Parathyroid adenoma (tissue), 2 donors: Measurements from ENCODE around the gene TASP1.

Experiments used
- H2AFZ ChIP-seq: fragments of 300-600 bp; sonication (generic); one replicate; pipeline ENCODE4 v1.7.0; 2017; ENCODE audit warnings: antibody characterized with exemption, mild to moderate bottlenecking
- H3K27ac ChIP-seq: fragments of 300-600 bp; sonication (generic); one replicate; pipeline ENCODE4 v1.7.0; 2017
- H3K27me3 ChIP-seq: fragments of 300-600 bp; sonication (generic); one replicate; pipeline ENCODE4 v1.7.0; 2017; ENCODE audit warnings: low read length; ENCODE audit not compliant: control insufficient read depth, insufficient read depth
- H3K36me3 ChIP-seq: fragments of 300-600 bp; sonication (generic); one replicate; pipeline ENCODE4 v1.7.0; 2017; ENCODE audit warnings: low read length; ENCODE audit not compliant: control insufficient read depth, insufficient read depth
- H3K4me1 ChIP-seq: fragments of 300-600 bp; sonication (generic); one replicate; pipeline ENCODE4 v1.7.0; 2017; ENCODE audit warnings: control low read depth
- H3K4me2 ChIP-seq: fragments of 300-600 bp; sonication (generic); one replicate; pipeline ENCODE4 v1.7.0; 2017; ENCODE audit warnings: low read length
- H3K4me3 ChIP-seq: fragments of 300-600 bp; sonication (generic); one replicate; pipeline ENCODE4 v1.7.0; 2017; ENCODE audit warnings: low read depth, low read length
- H3K79me2 ChIP-seq: fragments of 300-600 bp; sonication (generic); one replicate; pipeline ENCODE4 v1.7.0; 2017; ENCODE audit warnings: control low read depth
- H3K9ac ChIP-seq: fragments of 300-600 bp; sonication (generic); one replicate; pipeline ENCODE4 v1.7.0; 2017; ENCODE audit warnings: mild to moderate bottlenecking
- H3K9me3 ChIP-seq: fragments of 300-600 bp; sonication (generic); one replicate; pipeline ENCODE4 v1.7.0; 2017; ENCODE audit warnings: low read length; ENCODE audit not compliant: control insufficient read depth
- CTCF ChIP-seq: fragments of 300-600 bp; sonication (generic); IDR thresholded peaks from one replicate; pipeline ENCODE4 v1.7.0; 2017; ENCODE audit warnings: antibody characterized with exemption, mild to moderate bottlenecking
- donor health status: primary hyperparathyroidism.

Gene TASP1

DNA sequence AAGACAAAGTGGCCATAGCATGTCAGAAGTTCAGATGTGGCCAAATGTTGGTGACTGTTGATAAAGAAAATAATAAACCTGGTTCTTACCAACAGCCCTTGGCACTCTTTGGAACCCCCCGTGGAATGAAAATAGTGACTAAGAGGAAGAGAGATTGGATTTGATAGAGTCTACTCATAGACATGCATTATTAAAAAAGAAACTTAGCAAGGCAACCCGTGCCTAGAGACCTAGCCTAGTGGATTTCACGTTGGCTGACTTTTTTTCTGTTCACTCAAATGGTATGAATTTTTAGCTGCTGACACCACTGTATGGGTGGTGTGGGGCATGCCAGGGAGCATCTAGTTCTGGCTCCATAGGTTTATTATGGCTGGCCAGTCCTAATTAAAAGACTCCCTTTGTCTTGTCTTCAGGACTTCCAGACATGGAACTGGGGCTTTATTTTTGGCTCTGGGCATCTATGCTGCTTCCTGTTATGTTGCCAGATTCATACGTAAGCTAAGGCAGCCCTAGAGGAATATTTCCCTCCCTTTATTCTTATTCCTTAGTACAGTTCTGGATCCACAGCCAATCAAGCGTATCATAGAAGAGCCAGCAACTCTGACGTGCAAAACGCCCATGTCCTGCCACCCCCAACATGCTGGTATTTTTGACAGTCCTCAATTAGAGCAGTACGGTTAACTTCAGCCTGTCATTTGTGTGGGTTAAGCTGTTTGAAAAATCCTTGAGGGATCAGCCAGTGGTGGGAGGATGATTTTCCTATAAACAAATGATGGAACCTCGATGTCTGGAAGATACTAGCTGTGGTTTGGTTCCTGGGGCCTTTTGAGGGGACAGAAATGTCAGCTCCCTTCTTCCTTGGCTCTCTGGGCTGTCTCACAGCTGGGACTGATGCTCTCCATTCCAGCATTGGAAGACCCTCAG is 290.2 kb downstream of the TASP1 start:
- no peak overlapping the region for H3K9ac ChIP-seq
- no peaks in the 10 kb centered on the region for H3K4me1 ChIP-seq
- H3K36me3 ChIP-seq: no peaks in the 10 kb centered on the region
- no peak for TF ChIP-seq CTCF
- H3K4me2 ChIP-seq: no peak overlapping the region
- H3K27ac ChIP-seq: no peak overlapping the region
- no peaks in the 10 kb centered on the region for H3K79me2 ChIP-seq
- no peak overlapping the region for H2AFZ ChIP-seq
- no peaks in the 10 kb centered on the region for H3K27me3 ChIP-seq
- H3K4me3 ChIP-seq: no peak overlapping the region
- H3K9me3 ChIP-seq: no peaks in the 10 kb centered on the region

DNA sequence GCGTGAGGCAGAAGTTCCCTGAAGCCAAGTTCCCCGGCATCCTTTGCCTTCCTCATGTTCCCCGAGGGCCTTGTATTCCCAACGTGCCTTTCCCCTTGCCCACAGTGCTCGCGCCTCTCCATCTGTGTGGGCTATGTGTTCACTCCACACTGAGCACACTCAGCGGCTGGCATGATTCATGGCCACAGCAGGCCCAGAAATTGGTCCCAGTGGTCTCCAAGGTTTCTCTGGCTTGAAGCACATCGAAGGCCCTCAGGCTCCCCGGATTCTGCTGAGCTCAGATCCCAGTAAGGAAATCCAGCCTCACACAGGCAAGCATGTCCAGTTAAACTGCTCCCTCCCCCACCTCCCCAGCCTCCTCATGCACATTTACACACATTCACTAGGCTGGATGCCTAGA is 294.1 kb downstream of the TASP1 start:
- Histone ChIP-seq H3K27ac (no peak overlapping the region), H3K9me3 (no peaks in the 10 kb centered on the region), H3K9ac (no peak overlapping the region), H2AFZ (no peak overlapping the region), H3K36me3 (no peaks in the 10 kb centered on the region), H3K4me3 (no peak overlapping the region), H3K27me3 (no peaks in the 10 kb centered on the region), H3K4me1 (no peaks in the 10 kb centered on the region), H3K79me2 (no peaks in the 10 kb centered on the region), H3K4me2 (no peak overlapping the region)
- TF ChIP-seq CTCF: no peak

DNA sequence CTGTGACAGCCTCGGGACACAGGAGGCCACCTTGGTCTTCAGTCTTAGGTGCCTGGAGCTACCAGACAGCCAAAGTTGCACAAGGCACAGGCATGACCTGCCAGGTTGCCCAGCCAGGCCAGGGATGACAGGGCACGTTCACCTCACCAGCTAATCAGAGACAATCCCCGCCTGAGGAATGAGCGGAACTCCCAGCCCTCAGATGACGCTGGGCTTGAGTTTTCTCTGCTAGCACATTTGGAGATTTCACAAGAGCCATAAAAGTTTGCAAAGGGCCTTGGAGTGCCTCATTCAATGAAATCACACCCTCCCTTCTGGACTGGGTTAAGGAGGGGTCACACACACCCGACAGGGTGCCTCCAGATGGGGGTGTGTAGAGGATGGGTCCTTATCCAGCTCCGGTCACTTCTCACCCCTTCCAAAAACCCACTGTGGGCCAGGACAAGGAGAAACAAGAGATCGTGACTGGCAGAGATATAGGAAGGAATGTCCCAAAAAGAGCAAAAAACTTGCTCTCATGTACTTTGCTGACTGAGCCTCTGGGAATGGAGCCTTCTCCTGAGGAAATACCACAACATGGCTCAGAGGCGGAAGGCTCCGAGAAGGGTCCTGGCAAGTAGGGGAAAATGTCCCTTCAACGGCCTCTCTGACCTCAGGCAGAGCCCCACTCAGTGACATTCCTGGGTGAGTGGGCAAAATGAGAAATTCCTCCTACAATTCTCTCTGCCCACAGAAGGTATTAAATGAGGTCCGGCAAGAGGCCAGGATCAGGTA is 296.1 kb downstream of the TASP1 start:
- Histone ChIP-seq H3K9me3 (no peaks in the 10 kb centered on the region), H3K79me2 (no peaks in the 10 kb centered on the region), H3K27ac (no peak overlapping the region), H3K36me3 (no peaks in the 10 kb centered on the region), H3K4me1 (no peaks in the 10 kb centered on the region), H3K4me2 (no peak overlapping the region), H3K4me3 (no peak overlapping the region), H2AFZ (no peak overlapping the region), H3K27me3 (no peaks in the 10 kb centered on the region), H3K9ac (no peak overlapping the region)
- TF ChIP-seq CTCF: no peak

GRCh38 chr20:13341737-13342393 is 296.9 kb downstream of the TASP1 start:
- H3K4me1 ChIP-seq: no peaks in the 10 kb centered on the region
- no peaks in the 10 kb centered on the region for H3K9me3 ChIP-seq
- H3K36me3 ChIP-seq: no peaks in the 10 kb centered on the region
- no peak overlapping the region for H3K9ac ChIP-seq
- H3K4me2 ChIP-seq: no peak overlapping the region
- H3K27ac ChIP-seq: no peak overlapping the region
- H3K4me3 ChIP-seq: no peak overlapping the region
- no peaks in the 10 kb centered on the region for H3K27me3 ChIP-seq
- no peak for TF ChIP-seq CTCF
- H2AFZ ChIP-seq: no peak overlapping the region
- no peaks in the 10 kb centered on the region for H3K79me2 ChIP-seq
